HepG2 (cell line): ENCODE results near the gene SLAIN2. TPM values are rescaled to one million over a fixed set of nuclear protein-coding genes. Genes with fewer than 3 reads are reported as not detected.
A peak's percentile ranks its signal among the peaks of the same experiment; 100 is the strongest.

Experiments used
- ATAC-seq: fragments of 200-7000 bp; cut with Tn5 transposase; 3 replicates; pipeline ENCODE4 v1.9.1; 2020; ENCODE audit warnings: mild to moderate bottlenecking, moderate library complexity
- BruUV-seq: library from RNA; stranded (reverse); fragments of 400-500 nt; replicated peaks from 2 replicates; lab custom pipeline; 2021; lab: Mats Ljungman, UMichigan
- CTCF ChIA-PET: fragments of 300-600 bp; formaldehyde crosslinking; extraction: SDS; loops from one replicate; lab custom pipeline; 2021; ENCODE audit warnings: low total read pairs, inconsistent platforms, low intra/inter-chr PET ratio; lab: Yijun Ruan, JAX
- POLR2A ChIA-PET: fragments of 350-600 bp; sonication (Branson Sonifier 250); formaldehyde crosslinking; loops from one replicate; lab custom pipeline; 2020; ENCODE audit warnings: antibody characterized with exemption, inconsistent platforms; lab: Yijun Ruan, JAX
- DNase-seq: peaks from one replicate; pipeline ENCODE4 v3.0.0-alpha.2; 2015; ENCODE audit warnings: low spot score
- FAIRE-seq: peaks from 3 replicates; lab custom pipeline; 2011; peaks lifted over from hg19 to GRCh38; lab: Jason Lieb, UNC
- H2AFZ ChIP-seq: one replicate; pipeline ENCODE4 v1.6.1; 2011; ENCODE audit warnings: low read length, inconsistent platforms
- H3K27ac ChIP-seq: fragments of 300-600 bp; 3 replicates; pipeline ENCODE4 v1.8.0; 2011; ENCODE audit warnings: mixed run types, mild to moderate bottlenecking, mixed read lengths, low read length, inconsistent platforms; ENCODE audit not compliant: insufficient read depth; ENCODE audit errors: extremely low read length
- H3K27me3 ChIP-seq, 2 experiments: fragments of 200-600 bp in 1 of 2; 2 replicates in 1 of 2; 3 replicates in 1 of 2; pipeline versions ENCODE4 v1.6.0 to v1.8.0; 2011; ENCODE audit warnings: low read length in 2 of 2, mild to moderate bottlenecking in 2 of 2, moderate library complexity in 2 of 2, inconsistent platforms in 1 of 2; ENCODE audit not compliant: insufficient read depth in 2 of 2, control insufficient read depth in 1 of 2
- H3K36me3 ChIP-seq, 2 experiments: fragments of 200-600 bp in 1 of 2; replicated peaks in 1 of 2; 2 replicates in 1 of 2; 3 replicates in 1 of 2; pipeline versions ENCODE4 v1.5.1 to v1.8.0; 2011; ENCODE audit warnings: low read length in 2 of 2, inconsistent platforms in 1 of 2; ENCODE audit not compliant: insufficient read depth in 2 of 2, control insufficient read depth in 1 of 2
- H3K4me1 ChIP-seq: 2 replicates; pipeline ENCODE4 v1.5.1; 2012; ENCODE audit warnings: low read length, inconsistent platforms; ENCODE audit not compliant: insufficient read depth
- H3K4me2 ChIP-seq: 2 replicates; pipeline ENCODE4 v1.6.0; 2011; ENCODE audit warnings: low read depth, low read length, inconsistent platforms
- H3K4me3 ChIP-seq, 3 experiments: fragments of 200-600 bp in 1 of 3; sonication (generic), shearing (Covaris generic) in 1 of 3; replicated peaks in 1 of 3; 2 replicates each; pipeline ENCODE4 v1.5.1; 2011 to 2016; ENCODE audit warnings: low read length in 3 of 3, inconsistent platforms in 2 of 3, low read depth in 2 of 3, mild to moderate bottlenecking in 2 of 3, control low read depth in 1 of 3, mixed read lengths in 1 of 3; ENCODE audit not compliant: insufficient read depth in 1 of 3
- H3K79me2 ChIP-seq: one replicate; pipeline ENCODE4 v1.6.1; 2011; ENCODE audit warnings: low read length, inconsistent platforms; ENCODE audit not compliant: insufficient read depth
- H3K9ac ChIP-seq: 2 replicates; pipeline ENCODE4 v1.6.0; 2011; ENCODE audit warnings: mild to moderate bottlenecking, low read depth, low read length, inconsistent platforms; ENCODE audit not compliant: insufficient read depth
- H3K9me3 ChIP-seq: 2 replicates; pipeline ENCODE4 v1.5.1; 2012; ENCODE audit warnings: mild to moderate bottlenecking, low read length
- H4K20me1 ChIP-seq: 2 replicates; pipeline ENCODE4 v1.6.0; 2011; ENCODE audit warnings: inconsistent platforms, mild to moderate bottlenecking, low read length, moderate library complexity; ENCODE audit not compliant: insufficient read depth
- ARNT ChIP-seq: fragments of 450-650 bp; IDR thresholded peaks from 2 replicates; pipeline ENCODE4 v1.6.1; 2017
- FOSL2 ChIP-seq: sonication (generic); formaldehyde crosslinking; IDR thresholded peaks from 2 replicates; pipeline ENCODE4 v1.4.0; 2020; ENCODE audit warnings: missing genetic modification reagents
- FOXA3 ChIP-seq: IDR thresholded peaks from 2 replicates; pipeline ENCODE4 v1.6.1; 2016; ENCODE audit warnings: missing genetic modification reagents, missing compliant biosample characterization
- FOXJ3 ChIP-seq: sonication (generic); formaldehyde crosslinking; IDR thresholded peaks from 2 replicates; pipeline ENCODE4 v1.4.0; 2020; ENCODE audit warnings: missing genetic modification reagents, mild to moderate bottlenecking, borderline replicate concordance
- FOXM1 ChIP-seq: sonication (generic); formaldehyde crosslinking; IDR thresholded peaks from 2 replicates; pipeline ENCODE4 v1.5.0; 2020; ENCODE audit warnings: missing genetic modification reagents
- IKZF1 ChIP-seq: fragments of 450-650 bp; IDR thresholded peaks from 2 replicates; pipeline ENCODE4 v1.7.1; 2016
- POGZ ChIP-seq: sonication (generic); formaldehyde crosslinking; IDR thresholded peaks from 2 replicates; pipeline ENCODE4 v1.4.0; 2020; ENCODE audit warnings: mild to moderate bottlenecking, missing genetic modification reagents
- RXRB ChIP-seq: IDR thresholded peaks from 2 replicates; pipeline ENCODE4 v1.6.1; 2016; ENCODE audit warnings: borderline replicate concordance, missing genetic modification reagents, missing compliant biosample characterization
- SAP130 ChIP-seq: IDR thresholded peaks from 2 replicates; pipeline ENCODE4 v1.6.1; 2016; ENCODE audit warnings: low read depth
- ZBTB33 ChIP-seq: sonication (generic); formaldehyde crosslinking; IDR thresholded peaks from 2 replicates; pipeline ENCODE4 v1.4.0; 2020; ENCODE audit warnings: missing genetic modification reagents
- ZBTB34 ChIP-seq: sonication (generic); formaldehyde crosslinking; IDR thresholded peaks from 2 replicates; pipeline ENCODE4 v1.8.0; 2022; ENCODE audit warnings: mild to moderate bottlenecking, missing genetic modification reagents
- ZBTB37 ChIP-seq: sonication (generic); formaldehyde crosslinking; IDR thresholded peaks from 2 replicates; pipeline ENCODE4 v1.4.0; 2020; ENCODE audit warnings: mild to moderate bottlenecking, missing genetic modification reagents
- ZNF225 ChIP-seq: sonication (generic); formaldehyde crosslinking; IDR thresholded peaks from 2 replicates; pipeline ENCODE4 v1.4.0; 2020; ENCODE audit warnings: mild to moderate bottlenecking, missing genetic modification reagents
- ZNF253 ChIP-seq: sonication (generic); formaldehyde crosslinking; IDR thresholded peaks from 2 replicates; pipeline ENCODE4 v1.8.0; 2022; ENCODE audit warnings: mild to moderate bottlenecking, missing genetic modification reagents, borderline replicate concordance
- ZNF362 ChIP-seq: sonication (generic); formaldehyde crosslinking; IDR thresholded peaks from 2 replicates; pipeline ENCODE4 v1.4.0; 2020; ENCODE audit warnings: missing genetic modification reagents, mild to moderate bottlenecking, borderline replicate concordance
- ZNF460 ChIP-seq: sonication (generic); formaldehyde crosslinking; IDR thresholded peaks from 2 replicates; pipeline ENCODE4 v1.5.1; 2020; ENCODE audit warnings: missing genetic modification reagents, mild to moderate bottlenecking, borderline replicate concordance
- ZNF567 ChIP-seq: sonication (generic); formaldehyde crosslinking; IDR thresholded peaks from 2 replicates; pipeline ENCODE4 v1.8.1; 2023; ENCODE audit warnings: mild to moderate bottlenecking, missing genetic modification reagents, borderline replicate concordance
- ZNF768 ChIP-seq: sonication (generic); formaldehyde crosslinking; IDR thresholded peaks from 2 replicates; pipeline ENCODE4 v1.4.0; 2020; ENCODE audit warnings: missing genetic modification reagents
- ZNF83 ChIP-seq: sonication (generic); formaldehyde crosslinking; IDR thresholded peaks from 2 replicates; pipeline ENCODE4 v1.4.0; 2020; ENCODE audit warnings: missing genetic modification reagents, mild to moderate bottlenecking, borderline replicate concordance
- WGBS: methylation state at CpG from one replicate; pipeline ENCODE4 v1.1.6; 2017; ENCODE audit warnings: low lambda C conversion rate; 5-methylcytosine and 5-hydroxymethylcytosine counted together
- in situ Hi-C: cut with HindIII; loops from 2 replicates; pipeline ENCODE4 v1.10.0; 2017; ENCODE audit warnings: low pct_unique_long_range_greater_than_20kb; ENCODE audit not compliant: extremely low pct_ligation_motif_present
- intact Hi-C: fragments of 100-400 bp; cut with micrococcal nuclease; formaldehyde crosslinking; loops from one replicate; pipeline ENCODE4 v1.10.0; 2022; ENCODE audit not compliant: unreplicated experiment
- polyA plus RNA-seq, 8 experiments: library from polyadenylated mRNA; depleted of rRNA in 3 of 8; stranded (reverse) in 7 of 8; unstranded in 1 of 8; fragments of >200 nt; fragmentation: Illumina TruSeq in 4 of 8; extraction: Trizol in 4 of 8; gene quantifications; 2 replicates each; pipeline versions ENCODE4 v1.2.1 to v1.2.3, GENCODE V29; 2011 to 2016; ENCODE audit warnings: low read depth in 4 of 8, missing spikeins in 1 of 8, mixed read lengths in 1 of 8; ENCODE audit not compliant: insufficient read depth in 1 of 8
- total RNA-seq, 5 experiments: library from RNA; depleted of rRNA; stranded (reverse); fragments of >200 nt; fragmentation: Illumina TruSeq; extraction: Trizol; gene quantifications; 2 replicates each; pipeline ENCODE4 v1.2.3, GENCODE V29; 2016; ENCODE audit warnings: low read depth in 1 of 5

SLAIN2 gene
- total and polyA plus RNA-seq, 2 of the 13 experiments (the other 11 are each of a cell fraction or from before 2014, with no cell fraction given): 20.7 to 22.5 TPM

GRCh38 chr4:48375651-48376304 lies 34.4 kb downstream of the SLAIN2 start:
- intact Hi-C loops: no loop called here
- TF ChIP-seq ZNF460 (CRISPR knock-in tag): peak; percentile 55; the same call in 1 of the 2 replicates
- no peak for TF ChIP-seq ZNF362 (CRISPR knock-in tag)
- TF ChIP-seq ZNF225 (CRISPR knock-in tag): no peak
- no peak for TF ChIP-seq ZBTB34
- TF ChIP-seq ZNF567: no peak
- peak; percentile 83 for TF ChIP-seq FOSL2
- TF ChIP-seq IKZF1: no peak
- no peak for TF ChIP-seq FOXM1 (CRISPR knock-in tag)
- peak; percentile 42; the same call in 1 of the 2 replicates for TF ChIP-seq FOXA3
- no peak for TF ChIP-seq ZNF768 (CRISPR knock-in tag)
- TF ChIP-seq ZNF83 (CRISPR knock-in tag): no peak
- peak; percentile 56; the same call in 1 of the 2 replicates for TF ChIP-seq POGZ (CRISPR knock-in tag)
- no peak for TF ChIP-seq ZBTB37 (CRISPR knock-in tag)
- no peak for TF ChIP-seq ARNT
- peak; percentile 66; the same call in 1 of the 2 replicates for TF ChIP-seq FOXJ3 (CRISPR knock-in tag)
- no peak for TF ChIP-seq ZNF253 (CRISPR knock-in tag)
- peak; percentile 33; the same call in 1 of the 2 replicates for TF ChIP-seq RXRB (CRISPR knock-in tag)
- no peak for TF ChIP-seq SAP130
- 0 out of 2 replicates have a peak, but pooled peaks have one; percentile 29 for TF ChIP-seq ZBTB33 (CRISPR knock-in tag)

More at GRCh38 chr4:48375651-48376304, 34.4 kb downstream of the SLAIN2 start:
- WGBS: 61% methylated on average over 6 of the region's 6 CpGs
- H3K9me3 ChIP-seq: no peaks in the 10 kb centered on the region
- in situ Hi-C loops: no loop called here
- H3K27me3 ChIP-seq: no peaks in the 10 kb centered on the region
- DNase-seq (peak; percentile 58), ATAC-seq (peak; percentile 94), FAIRE-seq (no peak)
- no TSS peak for BruUV-seq
- H2AFZ ChIP-seq: no peak overlapping the region
- no peak overlapping the region for H3K9ac ChIP-seq
- peak overlapping the region; percentile 18; the same call in 1 of the 2 replicates for H3K4me2 ChIP-seq
- no peaks in the 10 kb centered on the region for H3K79me2 ChIP-seq
- H3K4me1 ChIP-seq: peaks cover 15% of the 10 kb centered on the region
- H3K36me3 ChIP-seq: 0 out of 5 replicates have a peak, but pooled peaks cover 0 to under 1% of the 10 kb centered on the region in 2 experiments
- ChIA-PET CTCF (no interaction called here), POLR2A (no interaction called here)
- peak overlapping the region; percentile 5 for H3K27ac ChIP-seq
- H4K20me1 ChIP-seq: no peaks in the 10 kb centered on the region
- H3K4me3 ChIP-seq: no peak overlapping the region
